HPDE6-E6E7 (cell line): ENCODE data around the gene VPS36.
A peak's percentile ranks its signal among the peaks of the same experiment; 100 is the strongest.
"Not testable (repeated sequence)": the region's sequence is repeated elsewhere in the genome, so short reads cannot be mapped to it uniquely, and the experiment has no call there.

Experiments used
- DNase-seq: peaks from one replicate; pipeline ENCODE4 v3.0.0; 2011; ENCODE audit warnings: missing footprints; ENCODE audit errors: extremely low spot score

Gene VPS36, protein sequence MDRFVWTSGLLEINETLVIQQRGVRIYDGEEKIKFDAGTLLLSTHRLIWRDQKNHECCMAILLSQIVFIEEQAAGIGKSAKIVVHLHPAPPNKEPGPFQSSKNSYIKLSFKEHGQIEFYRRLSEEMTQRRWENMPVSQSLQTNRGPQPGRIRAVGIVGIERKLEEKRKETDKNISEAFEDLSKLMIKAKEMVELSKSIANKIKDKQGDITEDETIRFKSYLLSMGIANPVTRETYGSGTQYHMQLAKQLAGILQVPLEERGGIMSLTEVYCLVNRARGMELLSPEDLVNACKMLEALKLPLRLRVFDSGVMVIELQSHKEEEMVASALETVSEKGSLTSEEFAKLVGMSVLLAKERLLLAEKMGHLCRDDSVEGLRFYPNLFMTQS

GRCh38 chr13:52450012-52450792 lies at the start of gene VPS36:
Gene VPS36, minus strand, starts transcription at chr13:52450634. Its CDS starts 40 bp downstream, at chr13:52450594.
- DNase-seq, result no peak

GRCh38 chr13:52497979-52498378 lies 47.5 kb upstream of the VPS36 start:
- not testable (repeated sequence) for DNase-seq

GRCh38 chr13:52494241-52494640 lies 43.8 kb upstream of the VPS36 start:
- DNase-seq, result not testable (repeated sequence)

DNA sequence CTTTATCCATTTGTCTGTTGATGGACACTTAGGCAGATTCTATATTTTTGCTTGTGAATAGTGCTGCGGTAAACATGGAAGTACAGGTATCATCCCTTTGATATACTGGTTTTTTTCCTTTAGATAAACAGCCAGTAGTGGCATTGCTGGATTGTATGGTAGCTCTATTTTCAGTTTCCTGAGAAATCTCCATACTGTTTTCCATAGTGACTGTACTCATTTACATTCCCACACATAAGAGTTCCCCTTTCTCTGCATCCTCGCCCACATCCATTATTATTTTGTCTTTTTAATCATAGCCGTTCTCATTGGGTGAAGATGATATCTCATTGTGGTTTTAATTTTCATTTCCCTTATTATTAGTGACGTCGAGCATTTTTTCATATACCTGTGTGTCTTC lies 40.6 kb upstream of the VPS36 start:
- DNase-seq, result not testable (repeated sequence)

DNA sequence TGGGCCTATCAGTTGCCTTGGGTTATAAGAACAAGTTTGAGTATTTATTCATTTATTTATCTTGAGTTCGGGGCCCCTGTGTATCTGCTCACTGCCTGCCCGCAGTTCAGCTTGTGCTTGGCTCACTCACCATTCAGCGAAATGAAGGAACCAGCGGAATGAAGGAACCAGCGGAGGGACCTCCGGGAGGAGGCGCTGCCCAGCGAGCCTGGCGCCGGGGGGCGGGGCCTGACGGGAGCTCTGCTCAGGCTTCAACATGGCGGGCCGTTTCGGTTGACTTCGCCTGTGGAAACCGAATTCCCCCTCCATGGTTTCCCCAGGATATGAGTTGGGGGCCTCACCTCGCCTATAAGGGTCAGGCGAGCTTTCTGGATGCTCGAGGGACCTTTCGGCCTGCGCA lies 38.3 kb upstream of the VPS36 start:
- not testable (repeated sequence) for DNase-seq

DNA sequence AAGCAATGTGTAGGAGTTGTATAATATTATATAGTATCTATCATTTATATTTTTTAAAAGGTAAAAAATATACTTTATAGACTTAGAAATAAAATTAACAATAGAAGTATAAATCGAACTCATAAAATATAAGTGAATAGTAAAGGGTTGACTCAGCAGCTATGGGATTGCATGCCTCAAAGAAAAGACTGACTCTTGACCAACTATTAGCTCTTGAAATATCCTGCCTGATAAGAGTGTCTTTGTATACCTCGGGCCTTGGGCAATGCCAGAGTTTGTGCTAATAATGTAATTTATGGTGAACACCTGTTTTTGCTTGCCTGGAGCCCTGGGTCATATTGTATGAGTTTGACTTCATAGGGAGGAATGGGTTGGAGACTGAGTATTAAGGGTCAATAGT lies 36.6 kb upstream of the VPS36 start:
- not testable (repeated sequence) for DNase-seq

DNA sequence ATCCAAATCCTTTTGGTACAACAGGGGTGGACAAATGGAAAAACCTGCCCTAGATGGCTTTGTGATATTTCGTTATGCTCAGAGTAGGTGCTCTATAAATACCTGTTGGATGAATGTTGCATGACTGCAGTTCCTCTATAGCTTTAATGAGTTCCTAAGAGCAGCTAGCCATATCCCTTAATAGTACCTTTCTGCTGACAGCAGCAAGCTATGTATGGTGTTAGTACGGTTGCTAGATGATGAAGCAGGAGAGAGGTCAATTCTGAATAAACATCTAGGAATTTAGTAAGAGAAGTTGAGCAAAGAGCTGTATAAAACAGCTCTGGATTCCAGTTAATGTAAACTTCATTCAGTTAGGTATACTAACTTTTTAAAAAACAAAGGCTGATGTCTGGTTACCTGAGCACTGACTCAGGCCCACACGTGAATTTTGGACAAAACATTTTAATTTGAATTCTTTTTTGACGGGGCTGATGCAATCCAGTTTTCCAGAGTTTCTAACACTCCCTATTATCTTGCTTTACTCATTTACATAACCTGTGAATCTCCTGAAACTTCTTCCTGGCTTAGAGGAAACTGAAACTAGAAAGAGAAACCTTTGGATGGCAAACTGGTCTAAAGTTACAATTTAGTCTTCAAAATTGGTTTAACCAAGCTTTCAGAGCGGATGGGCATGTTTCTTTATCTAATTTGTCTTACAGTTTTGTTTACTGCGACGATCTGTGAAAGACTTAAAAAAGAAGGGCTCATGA lies 30.4 kb upstream of the VPS36 start:
- not testable (repeated sequence) for DNase-seq

- not testable (repeated sequence) for DNase-seq
These were observed 18.1 kb upstream of the VPS36 start for GRCh38 chr13:52468487-52468886.

DNA sequence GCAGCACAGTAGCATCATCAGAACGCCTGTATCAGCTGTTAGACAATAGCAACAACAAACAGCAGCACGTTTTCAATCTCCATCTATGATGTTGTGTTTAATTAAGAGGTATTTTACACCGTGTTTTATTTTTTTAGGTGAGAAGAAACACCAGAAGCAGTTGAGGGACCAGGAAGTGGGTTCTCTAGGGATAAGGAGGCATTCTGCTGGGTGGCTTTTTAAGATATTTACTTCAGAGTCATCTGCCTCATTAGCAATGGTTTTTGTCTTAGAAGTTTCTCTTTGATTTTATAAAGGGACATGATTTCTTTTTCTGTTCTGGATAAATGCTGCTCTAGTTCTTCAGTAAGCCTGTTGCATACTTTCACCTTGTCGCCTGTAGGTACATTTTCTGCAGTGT lies 13.1 kb upstream of the VPS36 start:
- DNase-seq, result no peak

- no peak for DNase-seq
These were observed 10.8 kb upstream of the VPS36 start for GRCh38 chr13:52461265-52461664.

- no peak for DNase-seq
These were observed 9.2 kb upstream of the VPS36 start for GRCh38 chr13:52459668-52460067.

- DNase-seq, result no peak
These were observed 5.2 kb upstream of the VPS36 start for GRCh38 chr13:52455677-52456041.

DNA sequence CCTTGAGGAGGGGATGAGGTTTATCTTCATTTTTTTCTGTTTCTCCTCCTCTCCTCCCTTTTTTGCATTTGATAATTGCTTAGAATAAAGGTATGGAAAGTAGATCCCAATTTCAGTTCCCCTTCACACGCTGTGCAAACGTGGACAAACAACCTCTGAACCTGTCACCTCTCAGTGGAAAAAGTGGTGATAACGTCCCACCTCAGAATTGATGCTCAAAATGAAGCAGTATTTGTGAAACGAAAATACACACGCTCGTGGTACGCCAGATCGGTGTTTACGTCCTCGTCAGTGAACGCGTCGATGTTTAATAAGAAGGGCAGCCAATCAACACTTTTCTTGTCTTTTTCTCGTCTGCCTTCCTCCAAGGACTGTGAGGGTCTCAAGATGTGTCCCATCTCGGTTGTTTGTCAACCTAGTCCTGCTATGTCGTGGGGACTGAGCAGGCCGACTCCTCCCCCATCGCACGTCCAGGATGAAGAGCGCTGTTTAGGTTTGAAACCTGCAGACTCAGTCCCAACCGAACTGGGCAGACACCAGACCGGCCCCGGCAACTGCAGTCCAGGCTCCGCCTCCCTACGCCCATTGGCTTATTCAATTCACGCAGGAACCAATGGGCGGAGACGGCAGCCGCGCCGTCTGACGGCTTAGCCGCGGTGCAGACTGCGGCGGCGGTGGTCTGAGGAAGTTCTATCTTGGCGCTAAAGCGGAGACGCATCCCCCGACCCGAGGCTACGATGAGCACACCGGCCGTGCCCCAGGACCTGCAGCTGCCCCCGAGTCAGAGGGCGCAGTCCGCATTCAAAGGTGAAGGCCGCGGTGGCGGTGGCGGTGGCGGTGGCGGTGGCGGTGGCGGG lies 4.6 kb upstream of the VPS36 start, which contains the start of gene CKAP2:
Gene CKAP2 (plus strand): TSS at position 659 of the 857 bp plus-strand sequence. CDS start 79 bp downstream, at position 738.
- peak; percentile 58 for DNase-seq

DNA sequence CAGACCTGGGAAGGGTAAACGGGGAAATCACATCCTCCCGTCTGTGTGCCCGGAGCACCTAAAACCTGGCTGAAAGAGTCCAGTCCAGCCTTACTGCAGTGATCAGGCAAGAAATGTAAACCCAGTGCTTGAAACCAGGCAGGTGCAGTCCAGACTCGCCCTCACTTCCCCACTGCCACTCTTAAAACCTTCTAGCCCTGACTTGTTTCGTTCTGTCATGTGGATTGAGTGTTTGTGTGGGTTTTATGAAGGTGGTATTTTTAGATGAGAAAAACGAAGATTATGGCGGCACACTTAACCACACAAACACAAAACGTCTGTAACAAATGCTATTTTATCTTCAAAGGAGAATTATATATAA lies 4.0 kb upstream of the VPS36 start:
- DNase-seq, result peak; percentile 19

- no peak for DNase-seq
These were observed 2.0 kb upstream of the VPS36 start for GRCh38 chr13:52452470-52452869.

- DNase-seq, result no peak
These were observed 836 bp upstream of the VPS36 start for GRCh38 chr13:52451135-52451804.

DNA sequence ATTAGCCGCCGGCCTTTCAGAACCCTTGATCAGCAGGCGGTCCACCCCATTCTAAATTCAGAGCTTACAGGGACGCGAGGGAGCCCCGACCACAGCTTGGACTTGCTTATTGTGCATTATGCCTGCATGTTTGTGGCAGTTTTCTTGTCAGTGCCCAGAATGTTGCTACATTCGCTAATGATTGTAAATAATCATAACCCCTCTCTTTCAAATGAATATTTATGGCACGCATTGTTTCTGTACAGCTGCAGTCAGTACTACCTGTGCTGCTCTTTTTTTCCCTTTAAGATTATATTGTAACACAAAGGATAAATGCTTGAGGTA lies 321 bp upstream of the VPS36 start:
- no peak for DNase-seq

DNA sequence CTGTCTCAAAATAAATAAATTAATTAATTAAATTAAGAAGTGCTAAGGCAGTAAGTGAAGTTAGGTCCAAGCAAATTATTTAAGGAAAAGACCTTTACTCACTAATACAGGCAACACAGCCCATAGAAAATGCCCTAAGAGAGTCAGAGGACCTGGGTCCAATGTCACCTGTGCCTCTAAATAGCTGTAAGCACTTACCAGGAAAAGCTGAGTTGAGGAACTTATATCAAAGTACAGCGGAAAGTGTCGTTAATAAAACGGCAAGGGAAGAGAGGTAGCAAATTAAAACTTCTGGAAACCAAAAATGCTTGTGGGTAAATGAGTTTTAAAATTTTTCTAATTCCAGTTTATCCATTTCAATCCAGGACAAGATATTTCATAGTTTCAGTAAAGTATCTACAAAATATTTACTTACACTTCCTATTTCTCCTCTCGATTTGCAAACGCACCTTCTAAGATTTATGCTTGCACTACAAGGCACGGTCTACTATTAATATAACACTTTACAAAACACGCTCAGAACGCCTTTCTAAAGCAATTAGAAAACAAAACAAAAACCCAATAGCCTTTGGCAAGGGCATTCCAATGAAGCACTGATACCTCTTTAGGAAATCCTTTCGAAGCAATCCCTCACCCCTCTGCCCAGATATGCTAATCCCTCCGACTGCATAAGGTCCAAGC lies 963 bp downstream of the VPS36 start:
- DNase-seq, result no peak

GRCh38 chr13:52447815-52448552 lies 2.5 kb downstream of the VPS36 start:
- no peak for DNase-seq

DNA sequence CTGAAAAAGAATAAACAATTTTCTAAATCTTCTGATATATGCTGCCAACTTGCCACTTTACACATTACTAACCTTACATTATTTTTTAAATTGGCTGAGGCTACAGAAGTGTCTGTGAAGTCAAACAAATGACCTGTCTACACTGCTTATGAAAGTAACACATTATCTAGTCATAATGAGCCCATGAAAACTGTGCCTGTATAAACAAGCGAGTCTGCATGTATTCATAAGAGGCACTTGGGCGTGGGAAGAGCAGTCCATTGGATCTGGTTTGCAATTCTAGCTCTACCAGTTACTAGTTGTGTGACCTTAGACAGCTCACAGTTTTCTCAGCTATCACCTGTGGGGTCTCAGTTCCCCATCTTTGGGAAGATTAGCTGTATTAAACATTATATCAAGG lies 3.1 kb downstream of the VPS36 start:
- DNase-seq, result no peak
